Lung microvascular endothelial cell (primary cell): ENCODE data around the gene RAD21L1. TPM values are rescaled to one million over a fixed set of nuclear protein-coding genes. Genes with fewer than 3 reads are reported as not detected.
A peak's percentile ranks its signal among the peaks of the same experiment; 100 is the strongest.
"Not testable (repeated sequence)": the region's sequence is repeated elsewhere in the genome, so short reads cannot be mapped to it uniquely, and the experiment has no call there.

Source experiments
- DNase-seq, 2 donors: peaks; one replicate each; pipeline versions ENCODE4 v3.0.0 to v3.0.0-alpha.2; 2010; ENCODE audit warnings: low read depth in 2 of 2
- total RNA-seq: library from RNA; depleted of rRNA; stranded (reverse); fragments of >200 nt; gene quantifications from 2 replicates; pipeline ENCODE4 v1.2.1, GENCODE V29; 2014

Gene RAD21L1
- total RNA-seq, 1 donor from 2014 or later: not detected

DNA sequence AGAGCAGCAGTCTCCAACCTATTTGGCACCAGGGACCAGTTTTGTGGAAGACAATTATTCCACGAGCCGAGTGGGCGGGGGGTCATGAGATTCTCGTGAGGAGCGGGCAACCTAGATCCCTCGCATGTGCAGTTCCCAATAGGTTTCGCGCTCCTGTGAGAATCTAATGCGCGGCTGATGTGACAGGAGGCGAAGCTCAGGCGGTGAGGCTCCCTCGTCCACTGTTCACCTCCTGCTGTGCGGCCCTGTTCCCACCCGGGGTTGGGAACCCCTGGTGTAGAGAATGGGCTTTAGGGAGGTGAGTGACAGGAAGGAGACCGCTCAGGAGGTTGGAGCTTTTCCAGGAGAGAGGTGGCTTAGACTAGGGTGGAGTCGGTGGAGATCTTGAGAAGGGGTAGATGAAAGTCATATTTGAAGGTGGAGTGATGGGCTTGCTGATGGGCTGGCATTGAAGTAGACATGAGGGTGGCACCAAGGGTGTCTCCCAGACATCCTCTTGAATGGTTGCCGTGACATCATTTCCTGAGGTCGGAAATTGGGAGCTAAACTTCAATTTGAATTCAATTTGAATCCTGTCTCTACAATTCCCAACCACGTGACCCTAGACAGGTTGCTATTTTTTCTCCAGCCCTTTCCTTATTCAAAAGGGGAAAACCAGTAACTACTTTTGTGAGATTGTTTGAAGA lies 1.5 kb upstream of the RAD21L1 start:
- DNase-seq: no peak

DNA sequence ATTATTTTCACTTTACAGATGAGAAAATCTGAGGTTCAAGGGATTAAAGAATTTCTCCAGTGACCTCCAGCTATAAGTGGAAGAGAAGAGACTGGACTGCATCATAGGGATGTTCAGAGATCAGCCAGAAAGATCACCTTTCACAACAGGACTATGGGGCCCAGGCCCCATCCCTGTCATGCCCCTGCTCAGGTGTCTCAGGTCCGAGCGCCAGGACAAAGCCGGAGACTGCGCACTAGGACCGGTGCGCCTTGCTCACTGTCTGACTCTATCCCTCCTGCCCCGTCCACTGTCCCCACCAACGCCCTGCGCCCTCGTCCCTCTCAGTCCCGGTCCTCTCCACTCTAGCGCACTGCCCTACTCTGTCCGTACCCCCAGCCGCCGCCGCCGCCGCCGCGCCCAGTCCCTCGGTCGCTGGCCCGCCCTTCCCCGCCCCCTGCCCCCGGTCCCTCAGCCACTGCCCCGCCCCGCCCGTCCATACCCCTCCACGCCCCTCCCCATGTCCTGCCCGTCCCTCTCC lies 521 bp upstream of the RAD21L1 start:
- DNase-seq: no peak

DNA sequence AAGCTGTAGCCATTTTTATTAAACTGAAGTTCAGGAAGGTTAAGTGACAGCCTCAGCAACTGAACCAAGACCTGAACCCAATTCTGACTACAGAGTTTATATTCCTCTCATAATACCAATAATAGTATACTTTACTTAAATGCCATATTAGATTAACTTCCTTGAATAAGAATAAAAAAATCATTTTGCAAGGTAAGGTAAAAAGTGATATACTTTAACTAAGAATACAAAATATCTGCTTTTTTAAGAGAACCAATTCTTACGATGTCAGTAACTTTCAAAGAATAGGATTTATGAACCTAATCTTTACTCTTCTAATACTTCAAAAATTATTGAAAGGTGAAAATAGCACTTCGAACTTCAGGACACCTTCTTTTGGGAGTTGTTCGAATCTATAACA lies 3.7 kb downstream of the RAD21L1 start:
- DNase-seq: no peak

DNA sequence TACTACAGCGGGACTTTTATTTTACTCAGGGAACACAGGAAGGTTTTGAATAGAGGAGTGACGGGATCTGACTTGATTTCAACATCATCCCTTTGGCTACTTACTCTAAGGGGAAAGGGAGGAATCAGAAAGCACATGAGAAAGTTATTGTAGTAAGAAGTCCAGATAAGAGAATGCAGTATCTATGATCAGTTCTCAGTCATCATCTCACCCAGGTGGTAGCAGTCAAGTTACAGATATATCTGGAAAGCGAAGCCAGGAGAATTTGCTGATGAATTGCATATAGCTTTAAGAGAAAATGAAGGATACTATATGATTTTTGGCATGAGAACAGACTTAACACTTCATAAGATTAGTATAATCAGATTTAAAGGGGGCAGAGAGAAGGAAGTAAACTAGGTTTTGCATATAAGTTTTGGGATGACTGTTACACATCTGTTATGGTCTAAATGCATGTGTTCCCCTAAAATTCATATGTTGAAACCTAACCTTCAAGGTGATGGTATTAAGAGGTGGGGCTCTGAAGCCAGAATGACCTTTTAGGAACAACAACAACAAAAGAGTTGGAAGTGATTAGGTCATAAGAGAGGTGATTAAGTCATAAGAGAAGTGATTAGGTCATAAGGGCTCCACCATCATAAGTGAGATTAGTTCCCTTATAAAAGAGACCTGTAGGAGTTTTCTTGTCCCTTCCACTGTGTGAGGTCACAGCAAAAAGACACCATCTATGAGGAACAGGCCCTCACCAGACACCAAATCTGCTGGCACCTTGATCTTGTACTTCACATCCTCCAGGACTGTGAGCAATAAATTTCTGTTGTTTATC lies 6.7 kb downstream of the RAD21L1 start:
- DNase-seq: no peak

DNA sequence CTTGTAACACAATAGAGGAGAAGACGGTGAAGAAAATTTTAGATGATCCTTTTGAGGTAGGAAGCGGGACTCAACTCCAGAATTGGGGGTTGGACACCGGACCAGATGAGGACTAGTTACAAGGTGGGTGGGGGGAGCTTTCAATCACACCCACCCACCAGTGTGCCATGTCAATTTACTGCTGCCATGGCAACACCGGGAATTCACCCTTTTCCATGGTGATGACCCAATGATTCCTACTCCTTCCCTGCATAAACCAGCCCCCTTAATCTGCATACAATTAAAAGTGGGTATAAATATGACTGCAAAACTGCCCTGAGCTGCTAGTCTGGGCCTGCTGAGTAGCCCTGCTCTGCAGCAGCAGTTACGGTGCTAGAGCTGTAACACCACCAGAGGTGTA lies 14.7 kb downstream of the RAD21L1 start:
- no peak for DNase-seq

DNA sequence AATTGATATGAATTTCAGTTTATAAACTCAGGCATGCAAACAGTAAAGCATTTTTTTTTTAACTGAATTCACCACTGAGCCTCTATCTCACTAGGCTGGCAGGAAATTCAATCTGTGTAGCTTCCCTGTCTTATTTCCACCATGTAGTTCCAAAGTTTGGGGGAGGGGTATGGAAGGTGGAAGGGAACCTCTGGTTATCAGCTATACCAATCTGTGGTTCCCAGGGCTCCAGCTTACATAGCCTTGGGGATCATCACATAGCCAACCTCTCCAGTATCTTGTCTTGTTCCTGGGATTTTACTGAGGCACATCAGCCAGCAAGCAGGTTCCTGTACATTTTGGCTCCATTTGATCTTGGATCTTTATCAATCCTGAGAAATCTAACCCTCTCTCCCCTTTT lies 15.6 kb downstream of the RAD21L1 start:
- peak in 1 of 2 donors; percentile 11 for DNase-seq

DNA sequence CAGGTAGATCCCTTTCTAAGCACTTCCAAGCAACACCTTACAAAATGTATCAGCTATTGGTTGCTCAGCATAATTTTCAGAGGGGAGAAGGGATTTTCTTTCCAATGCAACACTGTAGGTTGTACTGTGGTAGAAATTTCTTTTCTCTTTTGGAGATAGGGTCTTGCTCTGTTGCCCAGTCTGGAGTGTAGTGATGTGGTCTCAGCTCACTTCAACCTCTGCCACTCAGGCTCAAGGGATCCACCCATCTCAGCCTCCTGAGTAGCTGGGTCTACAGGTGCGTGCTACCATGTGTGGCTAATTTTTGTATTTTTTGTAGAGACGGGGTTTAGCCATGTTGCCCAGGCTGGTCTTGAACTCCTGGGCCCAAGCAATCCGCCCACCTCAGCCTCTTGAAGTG lies 16.3 kb downstream of the RAD21L1 start:
- no peak for DNase-seq

DNA sequence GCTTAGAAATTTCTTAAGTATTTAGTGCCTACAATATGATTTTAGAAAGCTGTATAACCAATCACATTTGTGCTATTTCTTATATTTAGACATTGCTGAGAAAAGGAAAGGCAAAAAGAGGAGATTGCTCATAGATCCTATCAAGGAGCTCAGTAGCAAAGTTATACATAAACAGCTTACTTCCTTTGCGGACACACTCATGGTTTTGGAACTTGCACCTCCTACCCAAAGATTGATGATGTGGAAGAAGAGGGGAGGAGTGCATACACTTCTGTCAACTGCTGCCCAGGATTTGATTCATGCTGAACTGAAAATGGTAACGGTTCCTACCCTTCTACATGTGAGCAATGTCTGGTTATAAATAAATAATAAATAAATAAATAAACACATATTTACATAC lies 16.7 kb downstream of the RAD21L1 start:
- DNase-seq: peak in 1 of 2 donors; percentile 94

DNA sequence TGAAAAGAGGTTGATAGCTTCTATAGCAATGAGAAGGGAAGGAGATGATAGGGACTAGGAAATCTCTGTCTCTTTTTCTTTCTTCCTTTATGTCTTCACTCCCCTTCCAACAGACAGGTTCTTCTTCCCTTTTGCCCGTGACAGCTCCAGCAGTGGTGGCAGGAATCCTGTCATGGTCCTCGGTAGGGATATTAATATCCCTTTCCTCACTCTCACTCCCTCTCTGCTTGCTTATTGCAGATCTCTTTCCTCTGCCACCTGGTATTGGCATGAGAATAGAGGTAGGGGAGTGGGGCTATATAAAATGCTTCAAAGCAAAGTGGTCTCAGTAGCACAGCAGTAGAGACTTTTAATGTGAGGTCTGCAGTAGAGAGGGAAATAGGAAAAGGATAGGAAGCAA lies 19.7 kb downstream of the RAD21L1 start:
- no peak for DNase-seq

DNA sequence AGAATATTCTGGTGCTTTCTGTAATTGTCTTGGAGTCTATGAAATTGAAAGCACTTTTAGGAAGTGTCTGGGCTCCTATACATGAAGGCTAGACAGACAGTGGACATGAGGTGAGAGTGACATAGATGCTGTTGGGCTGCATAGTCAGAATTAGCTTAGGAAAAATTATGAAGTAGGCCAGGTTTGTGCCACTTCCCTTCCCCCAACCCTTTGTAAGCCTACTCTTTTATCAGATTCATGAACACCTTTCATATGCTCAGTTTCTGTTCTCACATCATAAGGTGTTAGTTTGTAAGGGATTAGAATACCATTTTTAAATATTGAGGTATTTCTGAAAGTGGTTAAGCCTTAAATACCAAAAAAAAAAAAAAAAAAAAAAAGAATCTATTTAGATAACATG lies 21.8 kb downstream of the RAD21L1 start:
- DNase-seq: no peak

DNA sequence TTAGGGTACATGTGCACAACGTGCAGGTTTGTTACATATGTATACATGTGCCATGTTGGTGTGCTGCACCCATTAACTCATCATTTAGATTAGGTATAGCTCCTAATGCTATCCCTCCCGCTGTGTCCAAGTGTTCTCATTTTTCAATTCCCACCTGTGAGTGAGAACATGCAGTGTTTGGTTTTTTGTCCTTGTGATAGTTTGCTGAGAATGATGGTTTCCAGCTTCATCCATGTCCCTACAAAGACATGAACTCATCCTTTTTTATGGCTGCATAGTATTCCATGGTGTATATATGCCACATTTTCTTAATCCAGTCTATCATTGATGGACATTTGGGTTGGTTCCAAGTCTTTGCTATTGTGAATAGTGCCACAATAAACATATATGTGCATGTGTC lies 24.4 kb downstream of the RAD21L1 start:
- not testable (repeated sequence) for DNase-seq

DNA sequence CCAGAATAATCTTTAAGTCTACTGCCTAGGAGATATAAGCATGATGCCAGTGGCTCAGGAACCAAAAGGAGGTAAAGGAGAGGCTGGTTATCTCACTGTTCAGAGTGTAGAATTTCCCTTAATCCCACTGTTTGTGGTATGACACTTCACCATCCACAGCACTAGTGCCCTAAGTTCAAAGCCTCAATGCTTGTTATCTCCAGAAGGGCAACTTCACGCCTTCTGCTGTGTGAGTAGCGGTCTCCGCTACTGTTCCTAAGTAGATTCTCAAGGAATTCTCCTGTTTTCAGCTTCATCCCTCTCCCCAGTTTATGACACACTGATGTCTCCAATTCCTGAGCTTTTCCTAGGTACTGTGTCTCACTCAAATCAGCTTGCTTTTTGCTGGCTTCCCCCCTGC lies 26.6 kb downstream of the RAD21L1 start:
- no peak for DNase-seq

DNA sequence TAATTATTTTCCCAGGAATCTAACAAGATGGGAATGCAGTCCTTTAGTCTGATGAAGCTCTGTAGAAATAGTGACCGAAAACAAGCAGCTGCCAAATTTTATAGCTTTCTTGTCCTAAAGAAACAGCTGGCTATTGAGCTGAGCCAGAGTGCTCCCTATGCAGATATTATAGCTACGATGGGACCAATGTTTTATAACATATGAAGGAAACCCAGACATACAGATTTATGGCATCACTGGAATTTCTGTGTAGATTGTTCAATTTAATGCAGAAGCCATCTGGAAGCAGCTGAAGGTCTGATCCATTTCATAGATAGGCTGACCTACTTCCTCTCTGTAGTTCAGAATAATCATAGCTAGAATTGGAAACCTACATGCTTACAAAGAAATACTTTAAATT lies 28.4 kb downstream of the RAD21L1 start:
- DNase-seq: no peak

DNA sequence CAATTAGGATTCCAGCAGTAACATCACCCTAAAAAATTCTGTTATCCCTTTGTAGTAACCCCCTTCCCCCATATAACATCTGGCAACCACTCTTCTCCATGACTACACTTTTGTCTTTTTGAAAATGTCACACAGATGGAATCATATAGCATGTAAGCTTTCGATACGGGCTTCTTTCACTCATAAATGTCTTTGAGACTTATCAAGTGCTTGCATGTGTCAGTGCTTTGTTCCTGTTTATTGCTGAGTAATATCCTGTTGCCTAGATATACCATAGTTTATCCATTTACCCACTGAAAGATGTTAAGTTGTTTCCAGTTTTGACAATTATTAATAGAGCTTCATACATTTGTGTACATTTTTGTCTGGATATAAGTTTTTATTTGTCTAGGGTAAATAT lies 29.8 kb downstream of the RAD21L1 start:
- DNase-seq: peak in 1 of 2 donors; percentile 53

DNA sequence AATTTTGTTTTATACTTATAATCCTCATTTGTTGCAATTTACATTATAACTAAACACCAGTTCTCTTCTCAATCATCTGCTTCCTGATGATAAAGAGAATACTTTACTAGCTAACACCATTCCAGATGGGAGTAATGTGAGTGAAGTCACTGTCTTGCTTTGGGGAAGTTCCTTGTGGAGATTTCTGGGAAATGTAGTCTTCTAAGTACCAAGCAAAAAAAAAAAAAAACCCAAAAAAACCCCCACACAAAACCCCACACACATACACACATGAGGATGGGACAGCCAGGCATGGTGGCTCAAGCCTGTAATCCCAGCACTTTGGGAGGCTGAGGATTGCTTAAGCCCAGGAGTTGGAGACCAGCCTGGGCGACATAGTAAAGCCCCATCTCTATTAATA lies 38.0 kb downstream of the RAD21L1 start:
- DNase-seq: peak in 1 of 2 donors; percentile 49

DNA sequence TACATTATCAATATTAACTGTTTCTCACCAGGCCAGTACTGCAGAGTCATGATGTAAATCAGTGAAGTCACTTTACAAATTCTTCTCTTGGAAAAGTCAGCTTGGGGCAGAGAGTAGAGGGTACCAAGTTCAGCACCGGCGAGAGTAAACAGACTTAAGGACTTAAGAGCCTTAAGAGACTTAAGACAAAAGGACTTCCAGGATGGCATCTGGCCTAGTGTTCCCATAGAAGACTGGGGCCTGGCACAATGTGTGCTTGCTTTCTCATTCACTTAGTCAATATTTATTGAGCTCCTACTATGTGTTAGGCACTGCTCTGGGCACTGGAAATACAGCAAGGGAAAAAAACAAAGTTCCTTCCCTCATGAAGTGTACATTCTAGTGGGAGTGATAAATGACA lies 38.9 kb downstream of the RAD21L1 start:
- no peak for DNase-seq

DNA sequence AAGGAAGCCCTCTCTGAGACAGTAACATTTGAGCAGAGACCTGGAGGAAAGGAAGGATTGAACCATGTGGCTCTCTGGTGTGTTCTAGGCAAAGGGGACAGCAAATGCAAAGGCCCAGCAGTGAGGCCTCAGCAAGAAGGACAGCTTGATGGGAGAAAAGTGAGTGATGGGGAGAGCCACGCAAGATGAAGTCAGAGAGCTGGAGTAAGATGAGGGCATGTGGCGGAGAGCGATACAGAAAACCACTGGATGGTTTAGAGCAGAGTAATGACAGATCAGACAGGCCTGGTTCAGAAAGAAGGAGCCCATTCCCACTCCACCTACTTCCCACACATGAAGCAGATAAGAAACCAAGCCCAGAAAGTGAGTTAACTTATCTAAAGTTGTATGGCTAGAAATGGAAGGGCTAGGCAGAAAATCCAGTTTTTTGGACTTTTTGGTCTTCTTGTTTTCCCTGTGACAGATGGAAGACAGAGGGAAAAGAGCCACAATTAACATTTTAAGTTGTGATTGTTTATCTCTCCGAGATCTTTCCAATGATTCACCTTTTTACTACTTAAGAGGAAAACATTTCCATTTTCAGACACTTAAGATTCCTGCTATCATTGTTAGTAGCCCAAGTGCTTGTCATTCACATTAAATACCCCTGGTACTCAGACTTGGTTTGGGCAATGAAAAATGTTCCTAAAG lies 39.5 kb downstream of the RAD21L1 start:
- DNase-seq: peak in 1 of 2 donors; percentile 13

DNA sequence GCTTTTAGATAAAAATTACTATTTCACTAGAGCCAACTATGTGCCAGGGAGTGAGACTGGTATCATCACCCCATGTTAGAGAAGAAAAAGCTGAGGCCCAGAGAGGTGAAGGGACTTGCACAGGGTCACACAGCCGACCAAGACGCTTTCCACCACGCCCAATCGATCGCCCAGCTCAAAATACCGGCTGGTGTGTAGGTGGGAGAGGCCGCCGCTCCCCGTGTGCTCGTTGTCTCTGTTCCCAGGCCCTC lies 40.0 kb downstream of the RAD21L1 start:
- no peak for DNase-seq

DNA sequence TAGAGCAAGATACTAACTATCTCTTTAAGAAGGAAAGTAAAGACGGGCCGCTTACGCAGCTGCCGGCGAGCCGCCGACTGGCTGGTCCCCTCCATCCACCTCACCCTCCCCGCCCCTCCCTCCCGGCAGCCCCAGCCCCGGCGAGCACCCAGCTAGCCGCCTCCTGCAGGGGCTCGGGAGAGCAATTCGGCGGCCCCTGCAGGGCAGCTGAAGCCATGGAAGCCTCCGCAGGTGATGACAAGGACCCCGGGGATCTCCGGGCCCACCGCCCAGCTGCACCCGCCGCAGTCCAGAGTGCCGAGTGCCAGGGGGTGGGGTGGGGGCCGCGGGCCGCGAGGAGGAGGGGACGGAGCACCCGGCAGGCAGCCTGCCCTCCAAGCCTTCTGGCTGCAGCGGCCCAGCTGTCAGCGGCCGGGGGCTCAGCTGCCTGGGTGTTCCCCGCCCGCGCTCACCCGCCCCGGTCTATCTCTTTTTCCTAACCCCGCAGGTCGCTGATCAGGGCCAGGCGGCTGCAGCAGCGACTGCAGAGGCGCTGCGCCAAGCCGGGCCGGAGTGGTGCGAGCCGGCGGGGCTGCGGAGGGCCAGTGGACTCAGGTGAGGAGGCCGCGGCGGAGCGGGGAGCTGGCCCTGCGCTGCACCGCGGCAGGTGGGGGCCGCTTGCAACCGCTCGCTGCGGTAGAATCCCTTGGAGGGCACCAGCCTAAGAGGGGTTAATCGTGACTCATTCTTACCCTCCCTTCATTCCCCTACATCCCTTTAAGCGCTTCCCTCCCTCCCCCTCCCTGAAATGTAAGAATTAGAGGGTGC lies 40.5 kb downstream of the RAD21L1 start, which contains the start of gene SNPH:
Gene SNPH, plus strand, starts transcription at position 128 of the 807 bp plus-strand sequence. CDS start 29,946 bp downstream, outside the sequence.
- peak; percentile 40 to 84 for DNase-seq

DNA sequence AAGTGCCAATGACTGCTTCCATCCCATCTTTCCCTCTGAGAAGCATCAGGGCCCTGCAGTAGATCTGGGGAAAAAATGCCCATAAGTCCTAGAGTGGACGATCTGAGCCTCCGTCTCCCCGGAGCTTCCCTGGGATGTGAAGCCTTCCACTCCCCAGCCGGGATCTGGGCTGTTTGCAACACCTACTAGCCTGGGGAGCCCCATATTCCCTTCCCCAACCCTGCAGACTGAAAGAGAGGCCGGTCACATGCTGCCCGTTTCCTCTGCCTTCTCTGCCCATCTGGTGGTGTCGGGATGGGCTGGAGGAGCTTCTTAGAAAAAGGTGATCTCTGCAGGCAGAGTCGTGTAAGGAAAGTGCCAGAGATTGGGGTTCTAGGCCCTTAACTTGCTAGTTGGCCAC lies 41.3 kb downstream of the RAD21L1 start:
- no peak for DNase-seq

DNA sequence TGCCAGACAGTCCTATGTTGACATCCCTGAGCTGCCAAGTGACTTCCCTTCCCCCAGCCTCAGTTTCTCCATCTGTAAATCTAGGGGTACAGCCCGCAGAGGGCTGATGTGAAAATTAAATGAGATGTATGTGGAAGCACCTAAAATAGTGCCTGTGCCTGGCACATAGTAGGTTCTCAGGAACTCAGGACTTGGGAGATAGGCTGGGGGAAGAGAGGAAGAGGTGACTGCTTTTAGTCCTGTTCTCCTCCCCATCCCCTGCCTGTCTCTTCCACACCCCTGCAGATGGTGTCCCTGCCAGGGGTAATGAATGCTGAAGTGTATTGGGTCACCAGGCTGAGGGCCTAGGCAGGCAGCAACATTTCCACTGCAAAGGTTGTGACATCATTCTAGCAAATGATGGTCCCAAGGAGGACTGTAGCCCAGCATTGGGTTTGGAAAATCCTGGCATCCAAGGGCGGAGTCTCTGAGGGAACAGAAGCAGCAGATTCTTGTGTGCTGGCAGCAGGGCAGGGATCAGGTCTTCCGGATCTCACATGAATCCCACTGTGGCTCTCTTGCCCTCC lies 42.0 kb downstream of the RAD21L1 start:
- DNase-seq: no peak
